Neuronal stem cell (in vitro differentiated cells): ENCODE results near the gene MOK.

Experiments used
- DNase-seq: peaks from one replicate; pipeline ENCODE4 v3.0.0-alpha.2; 2013; ENCODE audit warnings: low spot score
- H2AFZ ChIP-seq: one replicate; pipeline ENCODE4 v1.6.1; 2013; ENCODE audit warnings: mild to moderate bottlenecking, low read length, inconsistent platforms
- H2AK5ac ChIP-seq: 2 replicates; pipeline ENCODE4 v1.6.1; 2013; ENCODE audit warnings: low read depth, mild to moderate bottlenecking, inconsistent platforms, low read length, moderate library complexity, mixed read lengths
- H2BK120ac ChIP-seq: 2 replicates; pipeline ENCODE4 v1.6.1; 2013; ENCODE audit warnings: low read depth, mild to moderate bottlenecking, inconsistent platforms, low read length, moderate library complexity, mixed read lengths
- H2BK12ac ChIP-seq: one replicate; pipeline ENCODE4 v1.6.1; 2013; ENCODE audit warnings: low read length, inconsistent platforms
- H2BK15ac ChIP-seq: 2 replicates; pipeline ENCODE4 v1.6.1; 2013; ENCODE audit warnings: mild to moderate bottlenecking, low read length, inconsistent platforms, mixed read lengths
- H2BK5ac ChIP-seq: one replicate; pipeline ENCODE4 v1.6.1; 2013; ENCODE audit warnings: inconsistent platforms, mild to moderate bottlenecking, low read length, moderate library complexity
- H3K14ac ChIP-seq: one replicate; pipeline ENCODE4 v1.6.1; 2013; ENCODE audit warnings: low read length, inconsistent platforms
- H3K18ac ChIP-seq: 2 replicates; pipeline ENCODE4 v1.6.1; 2013; ENCODE audit warnings: low read length, inconsistent platforms
- H3K23ac ChIP-seq: 2 replicates; pipeline ENCODE4 v1.6.1; 2013; ENCODE audit warnings: low read depth, mild to moderate bottlenecking, mixed read lengths, low read length, inconsistent platforms; ENCODE audit not compliant: poor library complexity
- H3K27ac ChIP-seq: replicated peaks from 3 replicates; pipeline ENCODE4 v1.5.1; 2013; ENCODE audit warnings: low read length, inconsistent platforms
- H3K27me3 ChIP-seq, 3 experiments: 2 replicates each; pipeline ENCODE4 v1.6.1; 2013; ENCODE audit warnings: low read length in 3 of 3, mild to moderate bottlenecking in 2 of 3, inconsistent platforms in 1 of 3, low read depth in 1 of 3, mixed read lengths in 1 of 3, moderate library complexity in 1 of 3; ENCODE audit not compliant: control insufficient read depth in 3 of 3, insufficient read depth in 3 of 3
- H3K36me3 ChIP-seq, 2 donors: replicated peaks in 1 of 2; 2 replicates each; pipeline ENCODE4 v1.6.1; 2013; ENCODE audit warnings: low read length in 2 of 2; ENCODE audit not compliant: control insufficient read depth in 2 of 2, insufficient read depth in 2 of 2
- H3K4ac ChIP-seq: 2 replicates; pipeline ENCODE4 v1.6.1; 2013; ENCODE audit warnings: inconsistent platforms, mild to moderate bottlenecking, low read length, moderate library complexity
- H3K4me1 ChIP-seq, 2 donors: 1 replicate in 1 of 2; 2 replicates in 1 of 2; pipeline ENCODE4 v1.6.1; 2013; ENCODE audit warnings: low read length in 2 of 2, low read depth in 1 of 2; ENCODE audit not compliant: control insufficient read depth in 2 of 2, insufficient read depth in 1 of 2
- H3K4me2 ChIP-seq: one replicate; pipeline ENCODE4 v1.6.1; 2013; ENCODE audit warnings: mild to moderate bottlenecking, low read length, inconsistent platforms; ENCODE audit not compliant: insufficient read depth, poor library complexity, severe bottlenecking
- H3K4me3 ChIP-seq, 2 donors: 2 replicates each; pipeline ENCODE4 v1.5.1; 2013; ENCODE audit warnings: low read length in 2 of 2, mild to moderate bottlenecking in 2 of 2, inconsistent platforms in 1 of 2, moderate library complexity in 1 of 2
- H3K79me1 ChIP-seq: one replicate; pipeline ENCODE4 v1.6.1; 2013; ENCODE audit warnings: low read depth, mild to moderate bottlenecking, inconsistent platforms, low read length, moderate library complexity
- H3K9ac ChIP-seq: one replicate; pipeline ENCODE4 v1.6.1; 2013; ENCODE audit warnings: mild to moderate bottlenecking, low read depth, low read length, inconsistent platforms; ENCODE audit not compliant: poor library complexity
- H3K9me3 ChIP-seq, 2 donors: replicated peaks in 1 of 2; 2 replicates each; pipeline versions ENCODE3 to v1.6.1; 2013; ENCODE audit warnings: low read length in 2 of 2, mild to moderate bottlenecking in 2 of 2, inconsistent platforms in 1 of 2, low read depth in 1 of 2, mixed read lengths in 1 of 2, moderate library complexity in 1 of 2; ENCODE audit not compliant: control insufficient read depth in 2 of 2, insufficient read depth in 1 of 2
- H4K8ac ChIP-seq: one replicate; pipeline ENCODE4 v1.6.1; 2013; ENCODE audit warnings: low read depth, mild to moderate bottlenecking, inconsistent platforms, low read length, moderate library complexity
- H4K91ac ChIP-seq: one replicate; pipeline ENCODE4 v1.6.1; 2013; ENCODE audit warnings: low read length, low read depth, mild to moderate bottlenecking, inconsistent platforms; ENCODE audit not compliant: poor library complexity
- WGBS, 2 donors: extraction: QIAGEN DNeasy Blood & Tissue Kit; methylation state at CpG; one replicate each; pipeline ENCODE4 v1.1.7; 2013; ENCODE audit warnings: missing lambda C conversion rate in 2 of 2, mixed read lengths in 1 of 2; ENCODE audit not compliant: insufficient read length in 2 of 2, insufficient replicate concordance in 1 of 2; ENCODE audit errors: extremely low coverage in 2 of 2; 5-methylcytosine and 5-hydroxymethylcytosine counted together

Gene MOK

GRCh38 chr14:102210421-102211042 lies 94.4 kb downstream of the MOK start:
- H2BK120ac ChIP-seq = no peak overlapping the region
- H3K18ac ChIP-seq = peak overlapping the region; percentile 59
- H3K36me3 ChIP-seq = peaks cover 20 to 53% of the 10 kb centered on the region in 2 donors
- no peak overlapping the region for H2BK12ac ChIP-seq
- H4K91ac ChIP-seq = no peak overlapping the region
- H3K23ac ChIP-seq = peak overlapping the region; percentile 10
- no peak overlapping the region for H2BK15ac ChIP-seq
- peak overlapping the region; percentile 30 for H3K9ac ChIP-seq
- H2BK5ac ChIP-seq = no peak overlapping the region
- peaks cover 2% of the 10 kb centered on the region for H3K79me1 ChIP-seq
- no peak overlapping the region for H3K14ac ChIP-seq
- H2AFZ ChIP-seq = no peak overlapping the region
- H3K27me3 ChIP-seq = no peaks in the 10 kb centered on the region
- WGBS, 2 donors = no CpG with 5 or more reads among the region's 25 CpGs
- peaks cover 4 to 10% of the 10 kb centered on the region in 2 donors for H3K4me1 ChIP-seq
- H3K27ac ChIP-seq = no peak overlapping the region
- no peak overlapping the region for H3K4me2 ChIP-seq
- H3K4me3 ChIP-seq = no peak overlapping the region
- no peak overlapping the region for H3K4ac ChIP-seq
- H2AK5ac ChIP-seq = no peak overlapping the region
- no peak overlapping the region for H4K8ac ChIP-seq
- DNase-seq = no peak
- peaks cover 0 to 2% of the 10 kb centered on the region in 2 donors for H3K9me3 ChIP-seq

- no peak overlapping the region for H3K27ac ChIP-seq
- H2BK12ac ChIP-seq = no peak overlapping the region
- H3K18ac ChIP-seq = peak overlapping the region; percentile 8
- H2AK5ac ChIP-seq = no peak overlapping the region
- no peak overlapping the region for H3K4ac ChIP-seq
- H3K79me1 ChIP-seq = peaks cover 2% of the 10 kb centered on the region
- H2AFZ ChIP-seq = no peak overlapping the region
- peak overlapping the region; percentile 33 for H3K9ac ChIP-seq
- no peak overlapping the region for H3K14ac ChIP-seq
- H3K27me3 ChIP-seq = no peaks in the 10 kb centered on the region
- no peak overlapping the region for H2BK120ac ChIP-seq
- peaks cover 20 to 64% of the 10 kb centered on the region in 2 donors for H3K36me3 ChIP-seq
- WGBS, 2 donors = no CpG with 5 or more reads among the region's 19 CpGs
- H3K4me2 ChIP-seq = no peak overlapping the region
- H3K9me3 ChIP-seq = peaks cover 0 to 2% of the 10 kb centered on the region in 2 donors
- no peak overlapping the region for H2BK15ac ChIP-seq
- DNase-seq = no peak
- H3K4me3 ChIP-seq = no peak overlapping the region
- no peak overlapping the region for H4K8ac ChIP-seq
- no peaks in the 10 kb centered on the region for H3K4me1 ChIP-seq
- no peak overlapping the region for H2BK5ac ChIP-seq
- no peak overlapping the region for H3K23ac ChIP-seq
- no peak overlapping the region for H4K91ac ChIP-seq
Measured at GRCh38 chr14:102209224-102209966, 95.6 kb downstream of the MOK start.

- no peak overlapping the region for H2AFZ ChIP-seq
- H2BK5ac ChIP-seq = no peak overlapping the region
- H3K9me3 ChIP-seq = peaks cover 0 to 2% of the 10 kb centered on the region in 2 donors
- no peak overlapping the region for H2BK120ac ChIP-seq
- H3K4me1 ChIP-seq = no peaks in the 10 kb centered on the region
- no peak for DNase-seq
- no peaks in the 10 kb centered on the region for H3K27me3 ChIP-seq
- H4K8ac ChIP-seq = no peak overlapping the region
- H3K4me3 ChIP-seq = no peak overlapping the region
- no peak overlapping the region for H3K18ac ChIP-seq
- H3K4ac ChIP-seq = no peak overlapping the region
- H3K23ac ChIP-seq = no peak overlapping the region
- peaks cover 20 to 71% of the 10 kb centered on the region in 2 donors for H3K36me3 ChIP-seq
- H3K79me1 ChIP-seq = peaks cover 2% of the 10 kb centered on the region
- peak overlapping the region; percentile 10 for H3K9ac ChIP-seq
- H3K4me2 ChIP-seq = no peak overlapping the region
- no peak overlapping the region for H3K27ac ChIP-seq
- no peak overlapping the region for H2BK15ac ChIP-seq
- no peak overlapping the region for H3K14ac ChIP-seq
- no peak overlapping the region for H2BK12ac ChIP-seq
- WGBS, 2 donors = no CpG with 5 or more reads among the region's 17 CpGs
- no peak overlapping the region for H4K91ac ChIP-seq
- no peak overlapping the region for H2AK5ac ChIP-seq
Measured at GRCh38 chr14:102208741-102209140, 96.2 kb downstream of the MOK start.

- Histone ChIP-seq H3K4me1 (no peaks in the 10 kb centered on the region), H3K27me3 (no peaks in the 10 kb centered on the region), H3K23ac (peak overlapping the region; percentile 23), H4K91ac (no peak overlapping the region), H3K4ac (no peak overlapping the region), H2BK120ac (no peak overlapping the region), H3K27ac (no peak overlapping the region), H3K79me1 (peaks cover 2% of the 10 kb centered on the region), H3K4me2 (no peak overlapping the region), H2BK12ac (no peak overlapping the region), H3K9ac (no peak overlapping the region), H2AFZ (no peak overlapping the region), H3K9me3 (peaks cover 0 to 2% of the 10 kb centered on the region in 2 donors), H2BK5ac (no peak overlapping the region), H3K14ac (no peak overlapping the region), H2AK5ac (no peak overlapping the region), H2BK15ac (no peak overlapping the region), H3K4me3 (peak overlapping the region in 1 of 2 donors; percentile 48), H3K18ac (no peak overlapping the region), H3K36me3 (peaks cover 20 to 78% of the 10 kb centered on the region in 2 donors), H4K8ac (no peak overlapping the region)
- no peak for DNase-seq
- no CpG with 5 or more reads among the region's 13 CpGs for WGBS, 2 donors
Measured at GRCh38 chr14:102207831-102208365, 97.1 kb downstream of the MOK start.
